WTC11 (cell line): ENCODE results near the gene PFDN1.

Experiments used
- CREB1 ChIP-seq: sonication (generic); formaldehyde crosslinking; IDR thresholded peaks from 2 replicates; pipeline ENCODE4 v1.8.0; 2023; ENCODE audit warnings: mild to moderate bottlenecking, missing genetic modification reagents
- NR1H2 ChIP-seq: sonication (generic); formaldehyde crosslinking; IDR thresholded peaks from 2 replicates; pipeline ENCODE4 v1.9.0; 2021; ENCODE audit warnings: mild to moderate bottlenecking, moderate library complexity, missing genetic modification reagents

DNA sequence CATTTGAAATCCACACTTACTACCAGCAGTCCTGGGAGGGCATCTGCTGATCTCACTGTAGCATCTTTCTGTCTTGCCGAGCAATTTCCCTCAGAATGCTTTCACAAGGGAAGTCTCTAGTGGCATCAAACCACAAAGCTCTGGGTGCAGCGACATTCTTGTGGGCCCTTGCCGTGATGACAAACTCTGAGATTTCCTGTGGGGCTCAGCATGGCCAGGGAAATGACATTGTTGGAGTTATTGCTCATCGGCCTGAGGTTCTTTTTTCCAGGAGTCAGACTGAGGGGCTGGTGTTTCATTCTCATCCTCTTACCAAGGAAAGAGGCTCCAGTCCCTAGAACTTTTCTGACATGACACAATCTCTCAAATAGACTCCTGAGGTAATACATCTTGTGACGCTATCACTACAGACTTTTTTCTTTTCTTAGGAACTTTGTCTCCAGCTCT, 51.4 kb downstream of the PFDN1 start:
- TF ChIP-seq NR1H2 (CRISPR knock-in tag) (no peak), CREB1 (CRISPR knock-in tag) (no peak)
